GM19238 (cell line): ENCODE measurements around the gene TMC4.
A peak's percentile ranks its signal among the peaks of the same experiment; 100 is the strongest.

ENCODE experiments used
- DNase-seq: peaks from one replicate; pipeline ENCODE4 v3.0.0; 2011; ENCODE audit warnings: low spot score; ENCODE audit not compliant: insufficient read length

Gene TMC4

GRCh38 chr19:54133312-54133956 is 39.5 kb downstream of the TMC4 start:
- no peak for DNase-seq

GRCh38 chr19:54129617-54129996 is 43.4 kb downstream of the TMC4 start:
- DNase-seq: no peak

DNA sequence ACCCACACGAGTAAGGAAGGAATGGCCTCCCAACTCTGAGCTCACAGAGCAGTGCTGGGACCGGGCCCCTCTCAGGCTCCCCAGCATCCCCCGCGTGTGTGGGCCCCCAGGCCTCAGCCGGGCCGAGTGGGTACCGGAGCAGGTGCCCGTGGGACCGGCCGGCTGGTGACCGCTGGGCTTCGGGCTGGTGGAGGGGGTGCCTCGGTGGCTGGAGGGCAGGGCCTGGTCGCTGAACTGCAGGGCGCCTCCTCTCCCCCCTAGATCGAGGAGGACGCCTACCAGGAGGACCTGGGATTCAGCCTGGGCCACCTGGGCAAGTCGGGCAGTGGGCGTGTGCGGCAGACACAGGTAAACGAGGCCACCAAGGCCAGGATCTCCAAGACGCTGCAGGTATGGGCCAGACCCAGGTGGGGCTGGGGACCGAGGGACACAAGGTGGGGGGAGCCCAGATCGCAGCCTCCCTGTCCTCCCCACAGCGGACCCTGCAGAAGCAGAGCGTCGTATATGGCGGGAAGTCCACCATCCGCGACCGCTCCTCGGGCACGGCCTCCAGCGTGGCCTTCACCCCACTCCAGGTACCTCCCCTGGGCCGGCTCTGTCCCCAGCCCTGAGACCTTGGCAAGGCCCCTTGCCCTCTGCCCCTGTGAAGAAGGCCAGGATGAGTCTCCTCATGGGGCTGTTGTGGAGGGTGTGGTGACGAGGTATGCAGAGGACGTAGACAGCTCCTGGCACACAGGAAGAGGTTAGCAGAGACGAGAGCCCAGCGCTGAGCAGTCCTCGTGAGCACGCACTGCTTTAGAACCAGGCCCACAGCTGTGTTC is 44.0 kb downstream of the TMC4 start:
- no peak for DNase-seq

GRCh38 chr19:54128441-54128725 is 44.6 kb downstream of the TMC4 start:
- no peak for DNase-seq

DNA sequence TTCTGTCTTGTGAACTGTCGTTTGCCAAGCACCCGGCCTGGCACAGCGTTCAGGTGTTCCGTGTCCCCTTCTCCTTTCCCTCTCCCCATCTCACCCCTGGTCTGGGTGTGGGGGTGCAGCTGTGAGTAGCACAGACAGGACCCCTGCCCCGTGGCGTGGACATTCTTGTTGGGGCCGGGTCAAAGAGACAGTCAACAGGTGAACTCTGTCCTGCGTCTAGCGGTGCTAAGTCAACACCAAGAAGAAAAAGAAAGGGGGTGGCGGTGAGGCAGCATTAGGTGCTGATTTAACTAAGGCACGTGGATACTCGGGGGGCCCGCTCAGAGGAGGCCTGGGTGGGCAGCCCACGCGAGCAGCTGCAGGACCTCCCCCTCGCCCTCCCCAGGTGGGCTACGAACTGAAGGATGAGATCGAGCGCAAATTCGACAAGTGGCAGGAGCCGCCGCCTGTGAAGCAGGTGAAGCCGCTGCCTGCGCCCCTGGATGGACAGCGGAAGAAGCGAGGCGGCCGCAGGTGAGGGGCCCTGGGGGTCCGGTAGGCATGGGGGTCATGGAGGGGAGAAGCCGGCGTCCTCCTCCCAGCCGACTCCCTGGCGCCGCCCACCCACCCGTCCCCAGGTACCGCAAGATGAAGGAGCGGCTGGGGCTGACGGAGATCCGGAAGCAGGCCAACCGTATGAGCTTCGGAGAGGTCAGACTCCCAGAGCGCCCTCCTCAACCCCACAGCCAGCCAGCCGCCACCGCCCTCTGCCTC is 45.1 kb downstream of the TMC4 start:
- DNase-seq: no peak

- no peak for DNase-seq
These were observed 47.2 kb downstream of the TMC4 start for GRCh38 chr19:54125713-54126112.

DNA sequence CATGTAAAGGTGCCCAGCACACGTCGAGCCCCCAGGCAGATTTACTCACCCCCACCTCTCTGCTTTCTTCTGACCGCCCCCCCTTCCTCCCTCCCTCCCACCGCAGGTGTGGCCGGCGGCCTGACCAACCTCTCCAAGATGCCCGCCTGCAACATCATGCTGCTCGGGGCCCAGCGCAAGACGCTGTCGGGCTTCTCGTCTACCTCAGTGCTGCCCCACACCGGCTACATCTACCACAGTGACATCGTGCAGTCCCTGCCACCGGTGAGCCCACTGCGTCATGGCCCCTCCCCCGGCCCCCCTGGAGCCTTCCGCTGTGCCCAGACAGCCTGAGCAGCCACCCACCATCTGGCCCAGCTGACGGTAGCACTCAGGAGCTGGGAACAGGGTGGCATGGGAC is 48.6 kb downstream of the TMC4 start:
- no peak for DNase-seq

GRCh38 chr19:54123682-54124081 is 49.3 kb downstream of the TMC4 start:
- no peak for DNase-seq

DNA sequence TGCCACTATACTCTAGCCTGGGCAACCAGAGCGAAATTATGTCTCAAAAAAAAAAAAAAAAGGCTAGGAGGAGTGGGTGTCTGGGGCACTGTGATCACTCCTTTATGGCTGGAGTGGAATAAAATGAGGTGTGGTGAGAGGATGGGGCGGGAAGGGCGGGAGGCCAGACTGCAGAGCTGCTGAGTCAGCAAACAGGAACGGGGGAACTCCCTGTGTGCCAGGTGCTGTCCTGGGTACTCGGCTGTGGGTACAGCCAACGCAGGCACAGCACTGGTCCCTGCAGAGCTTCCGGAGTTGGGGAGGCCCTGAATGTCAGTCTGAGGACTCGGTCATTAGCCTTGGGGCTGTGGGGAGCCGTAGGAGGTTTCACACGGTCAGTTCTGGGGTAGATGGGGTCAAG is 51.7 kb downstream of the TMC4 start:
- no peak for DNase-seq

DNA sequence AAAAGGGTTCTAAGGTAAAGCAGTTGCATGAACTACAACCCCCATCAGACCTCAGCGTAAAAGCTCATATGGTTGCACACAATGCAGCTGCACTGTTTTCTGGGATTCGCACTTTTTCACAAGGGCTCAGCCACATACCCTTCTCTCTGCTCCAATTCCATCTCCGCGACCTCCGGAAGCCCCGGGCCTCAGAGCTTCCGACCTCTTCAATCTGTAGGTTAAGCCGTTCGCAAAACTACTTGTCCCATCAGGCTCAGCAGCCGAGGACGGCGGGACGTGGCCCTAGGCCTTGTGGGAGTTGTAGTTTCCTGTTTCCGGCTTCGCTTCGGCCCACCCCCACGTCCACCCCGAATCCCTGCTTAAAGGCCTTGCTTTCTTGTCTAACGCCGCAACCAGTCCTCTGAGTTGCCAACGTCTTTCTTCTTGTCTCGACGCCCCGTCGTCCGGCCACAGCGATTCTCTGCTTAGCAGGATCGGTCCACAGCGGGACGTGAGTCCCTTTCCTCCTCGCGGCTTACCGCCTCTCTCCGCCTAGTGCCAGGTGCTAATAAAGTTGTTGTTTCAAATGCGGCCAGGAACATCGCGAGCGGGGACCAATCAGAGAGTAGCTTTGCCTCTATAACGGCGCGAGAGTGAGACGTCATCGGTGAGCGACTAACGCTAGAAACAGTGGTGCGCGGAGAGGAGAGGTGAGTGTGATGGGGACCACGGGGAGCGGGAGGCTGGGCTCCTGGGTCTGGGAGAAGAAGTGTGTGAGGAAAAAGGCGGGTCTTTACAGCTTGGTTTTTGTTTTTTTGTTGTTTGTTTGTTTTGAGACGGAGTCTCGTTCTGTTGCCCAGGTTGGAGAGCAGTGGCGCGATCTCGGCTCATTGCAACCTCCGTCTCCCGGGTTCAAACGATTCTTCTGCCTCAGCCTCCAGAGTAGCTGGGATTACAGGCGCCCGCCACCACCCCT is 57.6 kb downstream of the TMC4 start, which contains the start of the genes PRPF31 and TFPT:
Gene PRPF31, plus strand, starts transcription at position 646 of the 955 bp plus-strand sequence. CDS start 2,525 bp downstream, outside the sequence.
Gene TFPT, minus strand, starts transcription at position 549 of the 955 bp plus-strand sequence. Its CDS starts 388 bp downstream, at position 161.
- DNase-seq: peak; percentile 96

DNA sequence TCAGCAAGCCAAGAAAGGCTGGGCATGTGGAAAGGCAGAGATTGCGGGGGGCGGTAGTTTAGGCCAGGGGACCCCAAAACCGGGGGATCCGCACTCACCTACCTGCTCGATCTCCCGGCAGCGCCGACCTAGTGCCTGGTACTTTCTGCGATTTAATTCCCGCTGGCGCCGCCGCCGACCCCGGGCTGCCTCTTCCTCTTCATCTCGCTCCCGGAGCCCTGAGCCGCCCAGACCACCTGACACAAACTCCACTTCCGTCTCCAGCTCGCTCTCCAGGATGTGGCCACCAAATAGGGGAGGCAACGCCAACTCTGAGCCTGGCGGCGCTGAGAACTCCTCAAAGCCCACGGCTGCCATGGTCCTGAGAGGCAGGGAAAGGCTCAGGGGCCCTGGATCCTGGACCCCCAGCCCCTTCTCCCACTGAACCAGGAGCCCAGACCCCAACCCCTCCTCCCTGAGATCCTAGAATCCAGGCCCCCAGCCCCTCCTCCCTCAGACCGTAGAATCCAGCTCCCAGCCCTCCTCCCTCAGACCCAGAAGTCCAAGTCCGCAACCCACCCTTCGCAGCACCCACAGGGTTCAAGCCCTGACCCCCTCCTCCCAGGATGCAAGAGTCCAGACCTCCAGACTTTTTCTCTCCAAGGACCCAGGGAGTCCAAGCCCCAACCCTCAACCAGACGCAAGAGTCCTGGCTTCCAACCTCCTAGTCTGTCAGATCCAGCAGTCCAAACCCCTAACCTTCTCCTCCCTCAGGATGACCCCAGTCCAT is 58.4 kb downstream of the TMC4 start:
- peak; percentile 73 for DNase-seq
